ENCODE results near the gene THAP8.

DNA sequence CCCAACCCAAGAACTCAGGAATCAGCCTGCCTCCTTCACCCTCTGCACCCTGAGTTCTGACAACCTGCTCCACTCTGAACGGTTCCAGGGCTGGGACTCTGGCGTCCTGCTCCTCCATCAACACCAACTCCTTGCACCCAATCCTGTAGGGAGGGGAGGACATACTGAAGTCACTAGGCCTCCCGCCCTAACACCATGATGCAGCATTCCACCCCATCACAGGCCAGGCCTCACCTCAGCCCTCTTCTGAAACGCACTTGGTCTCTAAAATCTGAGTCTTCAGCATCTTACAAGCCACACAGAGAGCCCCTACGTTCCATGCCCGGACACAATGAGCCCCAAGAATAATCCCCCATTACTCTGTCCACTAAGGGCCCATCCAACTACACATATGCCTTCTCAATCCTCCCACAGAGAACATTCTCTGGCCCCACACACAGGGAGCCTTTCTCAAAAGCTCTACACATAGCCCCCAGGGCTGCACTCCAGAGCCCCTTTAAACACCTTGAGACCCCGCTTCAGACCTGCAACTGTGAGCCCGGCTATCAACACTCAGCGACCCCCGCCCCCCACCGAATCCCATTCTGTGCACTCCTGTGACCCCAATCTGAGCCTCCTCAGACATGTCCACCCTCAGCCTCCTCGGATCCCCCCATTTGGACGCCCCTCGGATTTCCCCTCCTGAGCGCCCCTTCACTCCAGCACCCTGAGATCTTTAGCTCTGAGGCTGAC, 40.6 kb downstream of the THAP8 start:
- TF ChIP-seq, protein P1, sequence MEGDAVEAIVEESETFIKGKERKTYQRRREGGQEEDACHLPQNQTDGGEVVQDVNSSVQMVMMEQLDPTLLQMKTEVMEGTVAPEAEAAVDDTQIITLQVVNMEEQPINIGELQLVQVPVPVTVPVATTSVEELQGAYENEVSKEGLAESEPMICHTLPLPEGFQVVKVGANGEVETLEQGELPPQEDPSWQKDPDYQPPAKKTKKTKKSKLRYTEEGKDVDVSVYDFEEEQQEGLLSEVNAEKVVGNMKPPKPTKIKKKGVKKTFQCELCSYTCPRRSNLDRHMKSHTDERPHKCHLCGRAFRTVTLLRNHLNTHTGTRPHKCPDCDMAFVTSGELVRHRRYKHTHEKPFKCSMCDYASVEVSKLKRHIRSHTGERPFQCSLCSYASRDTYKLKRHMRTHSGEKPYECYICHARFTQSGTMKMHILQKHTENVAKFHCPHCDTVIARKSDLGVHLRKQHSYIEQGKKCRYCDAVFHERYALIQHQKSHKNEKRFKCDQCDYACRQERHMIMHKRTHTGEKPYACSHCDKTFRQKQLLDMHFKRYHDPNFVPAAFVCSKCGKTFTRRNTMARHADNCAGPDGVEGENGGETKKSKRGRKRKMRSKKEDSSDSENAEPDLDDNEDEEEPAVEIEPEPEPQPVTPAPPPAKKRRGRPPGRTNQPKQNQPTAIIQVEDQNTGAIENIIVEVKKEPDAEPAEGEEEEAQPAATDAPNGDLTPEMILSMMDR (IDR thresholded peaks at IDR 0.05) = no peak
- TF ChIP-seq POLR2A (IDR thresholded peaks at IDR 0.05) = no peak
